ENCODE measurements around the gene LRRC26.

LRRC26 gene

GRCh38 chr9:137167277-137167746 is 2.5 kb downstream of the LRRC26 start:
- no peak for DNase-seq

GRCh38 chr9:137166380-137167229 is 3.2 kb downstream of the LRRC26 start:
- no peak for DNase-seq

- DNase-seq = no peak
Observed at GRCh38 chr9:137165250-137165836, 4.5 kb downstream of the LRRC26 start.

DNA sequence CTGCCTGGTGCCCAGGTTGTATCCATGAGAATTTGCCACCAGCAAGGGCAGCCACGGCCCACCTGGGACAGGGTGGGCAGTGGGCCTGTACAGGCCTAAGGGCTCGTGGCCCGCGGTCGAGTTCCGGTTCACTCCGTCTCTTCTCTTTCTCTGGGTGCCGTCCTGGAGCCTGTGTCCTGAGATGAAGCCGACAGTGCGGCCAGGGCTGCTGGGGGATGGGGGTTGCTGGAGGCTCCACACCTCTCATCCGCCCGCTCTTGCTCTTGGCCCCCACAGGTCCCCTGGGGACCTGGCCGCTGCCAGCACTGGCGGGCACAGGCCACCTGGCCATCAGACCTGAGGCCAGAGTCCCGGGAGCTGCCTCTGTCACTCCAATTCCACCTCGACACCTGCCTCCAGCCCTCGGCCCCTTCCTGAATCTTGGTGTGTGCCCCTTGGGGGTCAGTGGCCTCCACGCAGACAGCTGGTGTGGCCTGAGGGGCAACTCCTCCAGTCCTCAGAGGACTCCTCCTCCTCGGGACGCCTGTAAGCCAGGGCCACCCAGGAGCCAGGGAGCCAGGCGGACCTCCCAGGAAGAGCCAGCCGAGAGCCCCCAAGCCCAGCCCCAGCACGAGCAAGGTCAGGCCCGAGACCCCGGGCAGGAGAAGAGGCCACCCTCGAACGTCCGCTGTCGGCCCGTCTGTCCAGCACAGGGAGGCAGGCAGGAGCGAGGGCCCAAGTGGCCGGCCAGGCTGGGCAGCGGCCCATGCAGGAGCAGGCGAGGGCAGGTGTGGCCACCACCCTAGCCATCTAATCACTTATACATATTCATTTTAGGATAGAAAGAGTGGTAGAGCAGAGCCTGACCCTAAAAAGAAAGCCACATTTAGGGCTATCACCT is 5.2 kb downstream of the LRRC26 start:
- DNase-seq = no peak

- no peak for DNase-seq
Observed at GRCh38 chr9:137163805-137164204, 6.0 kb downstream of the LRRC26 start.

- no peak for DNase-seq
Observed at GRCh38 chr9:137163365-137163715, 6.5 kb downstream of the LRRC26 start.

DNA sequence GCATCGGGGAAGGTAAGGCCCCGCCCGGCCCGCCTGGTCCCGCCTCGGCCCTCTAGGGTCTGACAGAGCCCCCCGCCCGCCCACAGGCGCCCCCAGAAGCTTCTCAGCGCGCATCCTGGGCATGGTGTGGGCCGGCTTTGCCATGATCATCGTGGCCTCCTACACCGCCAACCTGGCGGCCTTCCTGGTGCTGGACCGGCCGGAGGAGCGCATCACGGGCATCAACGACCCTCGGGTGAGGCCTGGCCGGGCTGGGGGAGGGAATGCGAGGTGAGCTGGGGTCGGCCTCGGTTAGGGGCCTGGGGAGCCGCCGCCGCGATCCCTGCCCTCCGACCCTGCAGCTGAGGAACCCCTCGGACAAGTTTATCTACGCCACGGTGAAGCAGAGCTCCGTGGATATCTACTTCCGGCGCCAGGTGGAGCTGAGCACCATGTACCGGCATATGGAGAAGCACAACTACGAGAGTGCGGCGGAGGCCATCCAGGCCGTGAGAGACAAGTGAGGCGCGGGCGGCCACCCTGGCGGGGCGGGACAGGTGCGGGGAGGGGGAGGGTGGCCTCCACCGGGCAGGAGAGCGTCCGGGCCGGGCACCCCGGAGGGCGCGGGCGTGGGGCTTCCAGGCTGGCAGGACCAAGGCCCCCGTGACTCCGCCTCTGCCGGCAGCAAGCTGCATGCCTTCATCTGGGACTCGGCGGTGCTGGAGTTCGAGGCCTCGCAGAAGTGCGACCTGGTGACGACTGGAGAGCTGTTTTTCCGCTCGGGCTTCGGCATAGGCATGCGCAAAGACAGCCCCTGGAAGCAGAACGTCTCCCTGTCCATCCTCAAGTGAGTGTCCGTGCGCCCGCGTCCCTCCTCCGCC is 7.1 kb downstream of the LRRC26 start:
- peak; percentile 13 for DNase-seq

DNA sequence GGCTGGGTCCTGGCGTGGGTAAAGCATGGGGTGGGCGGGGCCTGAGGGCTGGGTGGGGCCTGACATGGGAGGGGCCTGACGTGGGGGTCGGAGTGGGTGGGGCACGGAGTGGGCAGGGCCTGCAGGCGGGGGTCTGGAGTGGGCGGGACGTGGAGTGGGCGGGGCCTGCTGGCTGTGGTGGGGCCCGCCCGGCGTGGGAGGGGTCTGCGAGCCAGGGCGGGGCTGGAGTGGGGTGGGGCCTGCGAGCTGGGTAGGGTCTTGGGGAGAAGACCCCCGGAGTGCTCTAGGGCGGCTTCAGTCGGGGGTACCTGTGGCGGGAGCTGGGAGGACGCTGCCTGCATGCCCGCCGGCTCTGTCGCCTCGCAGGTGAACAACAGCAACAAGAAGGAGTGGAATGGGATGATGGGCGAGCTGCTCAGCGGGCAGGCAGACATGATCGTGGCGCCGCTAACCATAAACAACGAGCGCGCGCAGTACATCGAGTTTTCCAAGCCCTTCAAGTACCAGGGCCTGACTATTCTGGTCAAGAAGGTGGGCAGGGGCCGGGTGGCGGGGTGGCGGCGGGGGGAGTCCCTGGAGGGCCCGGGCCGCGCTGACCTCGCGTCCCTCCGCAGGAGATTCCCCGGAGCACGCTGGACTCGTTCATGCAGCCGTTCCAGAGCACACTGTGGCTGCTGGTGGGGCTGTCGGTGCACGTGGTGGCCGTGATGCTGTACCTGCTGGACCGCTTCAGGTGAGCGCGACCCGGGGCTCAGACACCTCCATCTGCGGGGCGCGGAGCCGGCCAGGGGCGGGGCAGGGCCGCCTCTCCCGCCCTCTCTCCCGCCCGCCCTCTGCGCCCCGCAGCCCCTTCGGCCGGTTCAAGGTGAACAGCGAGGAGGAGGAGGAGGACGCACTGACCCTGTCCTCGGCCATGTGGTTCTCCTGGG is 8.0 kb downstream of the LRRC26 start:
- DNase-seq = no peak

DNA sequence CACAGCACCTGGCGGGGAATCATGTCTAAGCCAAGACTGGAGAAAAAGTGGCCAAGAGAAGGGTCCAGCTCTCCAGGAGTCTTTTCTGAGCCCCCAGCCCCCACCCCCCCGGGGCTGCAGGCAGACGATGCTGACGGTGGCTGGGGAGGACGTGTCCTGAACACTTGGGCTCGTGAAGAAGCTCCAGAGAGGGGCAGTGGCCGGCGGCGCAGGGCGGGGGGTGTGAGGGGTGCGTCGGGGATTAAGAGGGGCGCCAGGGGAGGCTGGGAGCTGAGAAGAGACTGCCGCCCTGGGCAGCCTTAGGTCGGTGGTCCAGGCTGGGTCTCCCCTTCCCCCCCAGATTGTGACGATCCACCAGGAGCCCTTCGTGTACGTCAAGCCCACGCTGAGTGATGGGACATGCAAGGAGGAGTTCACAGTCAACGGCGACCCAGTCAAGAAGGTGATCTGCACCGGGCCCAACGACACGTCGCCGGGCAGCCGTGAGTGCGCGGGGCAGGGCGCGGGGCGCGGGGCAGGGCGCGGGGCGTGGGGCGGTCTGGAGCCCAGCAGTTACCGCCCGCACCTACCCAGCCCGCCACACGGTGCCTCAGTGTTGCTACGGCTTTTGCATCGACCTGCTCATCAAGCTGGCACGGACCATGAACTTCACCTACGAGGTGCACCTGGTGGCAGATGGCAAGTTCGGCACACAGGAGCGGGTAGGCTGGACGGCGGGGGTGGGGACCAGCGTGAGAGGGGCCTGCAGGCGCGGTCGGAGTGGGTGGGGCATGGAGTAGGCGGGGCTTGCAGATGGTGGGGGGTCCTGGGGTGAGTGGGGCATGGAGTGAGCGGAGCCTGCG is 8.9 kb downstream of the LRRC26 start:
- DNase-seq = no peak

DNA sequence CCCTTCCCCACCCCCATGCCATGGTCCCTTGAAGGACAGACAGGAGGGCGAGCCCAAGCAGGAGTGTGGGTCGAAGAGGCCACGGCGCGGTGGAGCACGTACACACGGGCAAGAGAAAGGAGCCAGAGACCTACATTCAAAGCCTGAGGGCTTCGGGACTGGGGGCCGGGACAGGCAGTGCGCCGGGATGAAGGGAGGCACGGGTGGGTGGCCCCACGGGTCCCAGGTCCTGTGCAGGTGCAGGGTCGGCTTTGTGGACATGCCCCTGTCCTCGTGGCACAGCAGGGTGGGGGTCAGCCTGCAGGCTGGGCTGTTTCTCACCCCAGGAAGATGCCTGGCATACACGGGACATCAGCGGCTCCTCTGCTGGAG is 9.8 kb downstream of the LRRC26 start:
- no peak for DNase-seq

GRCh38 chr9:137159105-137160053 is 10.5 kb downstream of the LRRC26 start:
- no peak for DNase-seq

GRCh38 chr9:137158625-137159024 is 11.2 kb downstream of the LRRC26 start:
- no peak for DNase-seq

GRCh38 chr9:137157618-137158415 is 12.0 kb downstream of the LRRC26 start:
- DNase-seq = no peak

GRCh38 chr9:137156567-137157375 is 13.1 kb downstream of the LRRC26 start:
- peak; percentile 60 for DNase-seq

GRCh38 chr9:137152844-137153405 is 16.9 kb downstream of the LRRC26 start:
- no peak for DNase-seq

- peak; percentile 59 for DNase-seq
Observed at GRCh38 chr9:137150617-137151457, 19.0 kb downstream of the LRRC26 start.

Measured in CD4-positive, alpha-beta T cell treated with Interleukin-21 for 1 hour (primary cell).